Measurements from ENCODE around the gene FBXL4.
"Not testable (repeated sequence)": the region's sequence is repeated elsewhere in the genome, so short reads cannot be mapped to it uniquely, and the experiment has no call there.

Gene FBXL4

GRCh38 chr6:98945311-98946115, 2.2 kb downstream of the FBXL4 start:
- DNase-seq: no peak

GRCh38 chr6:98944598-98945081, 3.1 kb downstream of the FBXL4 start:
- DNase-seq: no peak

GRCh38 chr6:98944168-98944567, 3.6 kb downstream of the FBXL4 start:
- DNase-seq: no peak

DNA sequence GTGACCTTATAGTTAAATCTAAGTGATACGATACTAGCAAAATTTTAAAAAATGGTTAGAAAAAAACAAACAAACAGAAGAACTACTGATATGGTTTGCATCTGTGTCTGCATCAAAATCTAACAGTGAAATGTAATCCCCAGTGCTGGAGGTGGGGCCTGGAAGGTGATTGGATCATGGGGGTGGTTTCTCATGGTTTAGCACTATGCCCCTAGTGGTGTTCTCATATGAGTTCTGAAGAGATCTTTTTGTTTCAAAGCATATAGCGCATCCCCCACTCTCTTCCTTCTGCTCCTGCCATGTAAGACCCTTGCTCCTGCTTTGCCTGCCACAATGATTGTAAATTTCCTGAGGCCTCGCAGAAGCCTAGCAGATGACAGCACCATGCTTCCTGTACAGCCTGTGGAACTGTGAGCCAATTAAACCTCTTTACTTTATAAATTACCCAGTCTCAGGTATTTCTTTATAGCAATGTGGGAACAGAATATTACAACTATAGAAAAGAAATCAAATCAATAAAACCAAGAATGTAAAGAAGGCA, 5.4 kb downstream of the FBXL4 start:
- no peak for DNase-seq

DNA sequence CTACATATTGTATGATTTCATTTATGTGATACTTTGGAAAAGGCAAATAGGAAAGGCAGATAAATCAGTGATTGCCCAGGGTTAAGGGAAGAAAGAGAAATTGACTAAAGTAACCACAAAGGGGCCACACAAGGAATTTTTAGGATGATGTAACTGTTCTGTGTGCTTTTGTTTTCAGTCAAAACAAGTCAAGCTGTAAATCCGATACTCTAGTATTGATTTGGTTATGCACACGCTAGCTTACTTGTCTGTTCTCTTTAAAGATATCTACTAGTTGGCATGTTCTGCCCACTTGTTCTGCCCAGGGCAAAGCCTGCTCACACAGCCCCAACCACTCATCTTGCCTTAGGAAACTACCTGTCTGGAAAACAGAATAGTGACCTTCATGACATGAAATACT, 6.4 kb downstream of the FBXL4 start:
- DNase-seq: no peak

DNA sequence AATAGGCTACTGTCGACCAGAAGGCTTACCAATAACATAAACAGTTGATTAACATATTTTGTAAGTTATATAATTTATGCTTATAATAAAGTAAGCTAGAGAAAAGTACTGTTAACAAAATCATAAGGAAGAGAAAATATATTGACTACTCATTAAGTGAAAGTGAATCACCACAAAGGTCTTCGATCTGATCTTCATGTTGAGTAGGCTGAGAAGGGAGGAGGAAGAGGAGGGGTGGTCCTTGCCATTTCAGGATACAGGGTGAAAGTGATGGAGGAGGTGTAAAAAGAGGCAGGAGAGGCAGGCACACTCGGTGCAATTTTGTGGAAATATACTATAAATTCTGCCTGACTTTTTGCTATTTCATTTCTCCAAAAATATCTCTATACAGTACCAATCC, 10.4 kb downstream of the FBXL4 start:
- DNase-seq: no peak

DNA sequence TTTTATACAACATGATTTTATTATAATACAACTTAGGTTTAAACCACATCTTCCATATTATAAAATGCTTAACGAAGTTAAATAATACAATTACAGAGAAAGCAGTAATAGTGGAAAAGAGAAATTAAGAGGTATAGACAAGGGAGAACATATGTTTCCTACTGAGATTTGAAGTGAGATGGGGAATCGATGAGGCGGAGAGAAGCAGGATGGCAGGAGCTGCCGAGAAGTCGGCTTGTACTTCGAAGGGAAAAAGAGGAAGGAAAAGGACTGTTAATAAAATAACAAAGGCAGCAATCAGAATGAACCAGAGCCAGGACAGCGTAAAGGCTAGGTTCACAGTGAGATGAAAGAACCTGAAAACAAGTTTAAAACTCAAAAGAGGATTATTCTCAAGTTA, 15.4 kb downstream of the FBXL4 start:
- DNase-seq: no peak

- DNase-seq: peak in 1 of 2 experiments; percentile 28
Measured at GRCh38 chr6:98931696-98932095, 16.1 kb downstream of the FBXL4 start.

DNA sequence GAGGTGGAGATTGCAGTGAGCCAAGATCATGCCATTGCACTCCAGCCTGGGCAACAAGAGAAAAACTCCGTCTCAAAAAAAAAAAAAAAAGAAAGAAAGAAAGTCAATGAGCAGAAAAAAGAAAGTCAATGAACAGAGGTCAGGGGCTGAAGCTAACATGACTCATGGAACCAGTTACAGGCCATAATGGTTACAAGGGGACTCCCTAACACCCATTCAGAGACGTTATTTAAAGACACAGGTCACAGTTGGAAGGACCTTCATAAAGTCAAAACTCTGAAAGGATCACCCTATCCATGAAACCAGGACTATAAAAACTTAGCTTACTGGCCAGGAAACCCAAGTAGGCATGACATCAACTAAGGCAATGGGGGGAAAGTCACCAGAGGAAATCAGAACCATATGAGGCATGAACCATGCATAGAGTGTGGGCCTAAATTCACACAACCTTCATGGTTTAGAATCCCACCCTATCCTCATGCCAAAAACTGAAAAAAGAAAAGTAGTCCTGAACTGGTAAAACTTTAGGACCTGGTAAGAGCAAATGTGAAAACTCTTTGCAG, 18.2 kb downstream of the FBXL4 start:
- DNase-seq: no peak

DNA sequence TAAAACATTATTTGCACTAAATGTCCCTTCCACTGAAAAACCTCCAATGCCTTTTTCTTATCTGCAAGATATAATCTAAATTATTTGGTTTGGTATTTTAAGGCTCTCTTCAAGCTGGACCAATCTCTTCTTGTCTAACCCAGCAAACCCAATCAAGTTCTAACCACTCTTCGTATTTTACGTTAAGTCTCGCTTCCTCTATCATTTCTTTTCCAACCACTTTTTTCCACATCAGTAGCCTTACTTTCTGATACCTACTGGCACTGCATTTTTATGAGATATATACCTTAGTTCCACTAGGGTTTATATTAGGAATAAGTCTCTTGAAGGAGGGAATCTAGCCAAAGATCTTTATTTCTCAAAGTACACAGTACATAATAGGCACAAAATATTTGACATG, 19.1 kb downstream of the FBXL4 start:
- no peak for DNase-seq

DNA sequence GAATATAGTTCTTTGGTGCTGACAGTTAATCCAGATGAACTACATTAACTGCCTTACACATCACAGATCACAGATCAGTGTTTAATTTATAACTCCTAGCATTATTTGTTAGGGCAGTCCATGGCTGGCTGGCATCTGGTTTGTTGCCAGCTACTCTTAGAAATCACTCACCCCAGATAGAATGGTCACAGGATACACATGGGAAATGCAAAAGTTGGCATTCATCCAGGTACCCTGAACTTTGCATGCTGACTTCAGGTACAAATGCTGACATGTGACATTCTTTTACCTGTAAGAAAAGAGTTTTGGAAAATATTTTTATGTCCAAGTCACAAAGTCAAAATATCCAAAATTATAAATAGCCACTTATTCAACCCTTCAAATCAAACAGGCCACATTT, 20.2 kb downstream of the FBXL4 start:
- peak in 1 of 2 experiments; percentile 39 for DNase-seq

DNA sequence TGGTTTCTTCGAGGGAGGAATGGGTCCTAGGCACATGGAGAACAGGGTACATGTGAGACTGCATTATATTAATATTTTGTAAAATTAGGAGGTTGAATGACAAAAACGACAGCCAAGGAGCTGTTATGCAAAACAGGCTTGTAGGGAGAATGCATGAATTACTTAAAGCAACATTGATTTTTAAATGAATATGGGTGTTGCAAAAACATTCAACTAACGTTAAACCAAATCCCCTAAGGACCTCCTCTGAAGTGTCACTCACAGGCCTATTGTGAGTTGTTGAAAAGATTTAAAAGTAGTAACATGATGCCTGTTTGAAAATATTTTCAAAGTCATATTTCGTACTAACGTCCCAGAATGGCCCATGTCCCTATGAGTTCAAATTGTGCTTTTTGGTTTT, 21.9 kb downstream of the FBXL4 start:
- no peak for DNase-seq

DNA sequence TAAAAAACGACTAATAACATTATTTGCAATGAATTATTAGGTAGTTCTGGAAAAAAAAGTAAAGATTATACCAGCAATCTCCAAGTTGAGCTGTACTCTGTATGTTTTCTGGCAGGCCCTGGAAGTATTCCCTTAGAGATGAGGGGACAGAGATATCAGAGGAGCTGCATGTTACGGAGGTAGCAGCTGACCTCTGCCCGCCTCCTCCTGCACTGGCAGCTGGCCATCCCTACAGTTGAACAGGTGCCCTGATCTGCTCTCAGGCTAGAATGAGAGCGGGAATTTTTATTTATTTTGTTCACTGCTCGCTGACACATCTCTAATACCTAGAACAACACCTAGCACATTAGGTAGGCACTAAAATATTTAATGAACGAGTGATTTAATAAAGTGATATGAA, 23.1 kb downstream of the FBXL4 start:
- peak in 1 of 2 experiments; percentile 7 for DNase-seq

GRCh38 chr6:98920904-98921431, 26.8 kb downstream of the FBXL4 start:
- DNase-seq: no peak

- not testable (repeated sequence) for DNase-seq
Measured at GRCh38 chr6:98910946-98911345, 36.8 kb downstream of the FBXL4 start.

- DNase-seq: no peak
Measured at GRCh38 chr6:98909236-98909635, 38.5 kb downstream of the FBXL4 start.

GRCh38 chr6:98906342-98906741, 41.4 kb downstream of the FBXL4 start:
- DNase-seq: not testable (repeated sequence)

DNA sequence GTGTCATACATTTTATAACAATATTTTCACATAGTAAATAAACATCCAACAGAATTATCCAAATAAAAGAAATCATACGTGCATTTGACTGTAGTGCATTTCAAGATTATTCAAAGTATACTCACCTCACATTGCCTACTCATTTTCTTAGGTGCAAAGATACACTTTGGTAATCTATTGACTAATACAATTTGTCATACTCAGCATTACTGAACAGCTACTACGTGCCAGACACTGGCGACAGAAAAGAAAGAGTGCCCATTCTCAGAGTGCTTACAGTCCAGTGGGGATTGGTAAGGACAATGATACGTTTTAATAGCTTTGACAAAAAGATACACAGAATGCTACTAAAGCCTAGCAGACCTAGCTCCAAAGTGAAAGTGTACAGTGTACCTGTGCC, 42.0 kb downstream of the FBXL4 start:
- no peak for DNase-seq

DNA sequence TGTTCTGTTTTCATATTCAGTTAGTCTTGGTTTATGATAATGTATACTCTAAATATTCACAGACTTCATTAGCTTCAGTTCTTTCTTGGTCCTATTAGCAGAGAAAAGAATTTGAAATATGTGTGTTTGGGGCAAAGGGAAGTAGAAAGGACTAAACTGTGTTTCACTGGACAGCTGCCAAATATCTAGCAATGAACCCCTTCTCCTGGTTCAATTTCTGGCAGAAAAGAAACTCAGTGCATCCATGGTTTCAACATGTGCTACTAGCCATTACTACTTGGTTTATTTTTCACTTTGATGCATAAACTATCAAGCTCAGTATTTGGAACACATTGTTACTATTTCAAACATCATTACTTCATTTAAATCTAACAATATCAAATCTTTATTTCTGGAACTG, 43.6 kb downstream of the FBXL4 start:
- DNase-seq: no peak

DNA sequence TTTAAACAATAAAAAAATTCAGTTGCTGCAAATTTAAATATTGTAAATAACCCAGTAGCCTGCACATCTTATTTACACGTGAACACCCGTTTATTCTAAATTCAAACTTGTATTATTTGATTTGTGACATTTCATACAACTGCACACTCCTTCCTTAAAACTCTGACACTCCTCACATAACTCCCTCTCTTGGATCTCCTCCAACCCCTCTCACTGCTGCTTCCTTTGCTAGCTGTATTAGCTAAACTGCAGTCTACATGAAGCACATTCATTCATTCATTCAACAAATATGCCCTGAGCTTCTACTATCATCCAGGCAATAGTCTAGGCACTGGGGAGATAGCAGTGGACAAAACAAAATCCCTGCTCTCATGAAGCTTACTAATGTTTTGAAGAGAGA, 47.0 kb downstream of the FBXL4 start:
- DNase-seq: no peak

- no peak for DNase-seq
Measured at GRCh38 chr6:98894810-98895209, 52.9 kb downstream of the FBXL4 start.

DNA sequence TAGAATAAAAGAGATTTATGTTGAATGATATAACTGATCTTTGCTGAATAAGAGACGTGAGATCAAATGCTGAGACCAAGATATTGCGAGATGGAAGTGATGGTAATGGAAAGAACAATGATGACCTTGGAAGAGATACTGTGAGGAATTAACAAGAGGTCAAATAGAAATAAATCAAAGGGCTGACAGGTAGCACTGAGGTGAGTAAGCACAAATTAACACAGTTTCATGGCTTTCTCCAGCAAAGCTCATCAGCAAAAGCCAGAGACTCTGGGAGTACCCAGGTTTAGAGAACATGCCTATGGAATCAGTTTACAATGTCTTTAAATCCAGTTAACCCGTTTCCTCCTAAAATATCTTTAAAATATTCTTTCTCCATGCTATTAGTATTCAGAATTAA, 60.1 kb downstream of the FBXL4 start:
- no peak for DNase-seq

DNA sequence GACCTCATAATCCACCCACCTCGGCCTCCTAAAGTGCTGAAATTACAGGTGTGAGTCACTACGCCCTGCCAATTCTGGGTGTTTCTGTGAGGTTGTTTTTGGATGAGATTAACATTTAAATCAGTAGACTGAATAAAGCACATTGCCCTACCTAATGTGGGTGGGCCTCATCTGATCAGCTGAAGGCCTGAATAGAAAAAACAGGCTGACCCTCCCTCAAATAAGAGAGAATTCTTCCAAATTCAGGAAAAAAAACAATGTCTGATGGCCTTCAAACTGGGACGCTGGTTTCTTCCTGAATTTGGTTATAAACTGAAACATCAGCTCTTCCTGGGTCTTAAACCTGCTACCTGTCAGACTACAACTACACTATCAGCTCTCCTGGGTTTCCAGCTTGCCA, 62.4 kb downstream of the FBXL4 start:
- DNase-seq: no peak

DNA sequence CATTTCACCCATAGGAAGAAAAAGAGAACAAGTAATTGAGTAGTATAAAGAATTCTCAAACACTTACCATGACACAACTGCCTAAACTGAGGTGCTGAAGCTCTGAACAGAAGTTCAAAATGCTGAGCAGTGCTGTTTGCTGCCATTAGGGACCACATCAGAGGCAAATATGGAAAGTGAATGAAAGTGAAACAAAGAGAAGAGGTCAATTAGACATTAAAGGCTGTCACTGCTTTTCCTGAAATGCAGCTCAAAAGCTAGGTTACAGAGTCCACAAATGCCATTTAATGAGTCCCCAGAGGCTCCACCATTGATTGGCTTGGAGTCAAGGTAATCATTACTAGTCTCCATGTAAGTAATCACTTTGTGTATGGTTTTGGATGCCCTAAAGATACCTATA, 67.3 kb downstream of the FBXL4 start:
- DNase-seq: no peak
